ENCODE measurements around the gene TDRD12. TPM values are rescaled to one million over a fixed set of nuclear protein-coding genes. Genes with fewer than 3 reads are reported as not detected.
A peak's percentile ranks its signal among the peaks of the same experiment; 100 is the strongest.
"Not testable (repeated sequence)": the region's sequence is repeated elsewhere in the genome, so short reads cannot be mapped to it uniquely, and the experiment has no call there.

Gene TDRD12
- total RNA-seq, 1 donor from 2014 or later, result 1.1 TPM

- DNase-seq (ENCODE audit: low read depth), result peak; percentile 87
These were observed 147.1 kb downstream of the TDRD12 start for GRCh38 chr19:32866564-32867265.

GRCh38 chr19:32867436-32867835 lies 147.9 kb downstream of the TDRD12 start:
- DNase-seq (ENCODE audit: low read depth), result not testable (repeated sequence)

- DNase-seq (ENCODE audit: low read depth), result no peak
These were observed 148.8 kb downstream of the TDRD12 start for GRCh38 chr19:32868206-32868950.

GRCh38 chr19:32869369-32869965 lies 149.9 kb downstream of the TDRD12 start, which contains the start of gene SLC7A9:
SLC7A9 (minus strand) TSS chr19:32869767; CDS start chr19:32868534, 1,233 bp downstream.
- no peak for DNase-seq (ENCODE audit: low read depth)

- peak; percentile 80 for DNase-seq (ENCODE audit: low read depth)
These were observed 150.5 kb downstream of the TDRD12 start for GRCh38 chr19:32869966-32870573.

- no peak for DNase-seq (ENCODE audit: low read depth)
These were observed 151.4 kb downstream of the TDRD12 start for GRCh38 chr19:32870981-32871451.

GRCh38 chr19:32872391-32872790 lies 152.8 kb downstream of the TDRD12 start:
- DNase-seq (ENCODE audit: low read depth), result no peak

GRCh38 chr19:32873247-32873959 lies 153.8 kb downstream of the TDRD12 start:
- no peak for DNase-seq (ENCODE audit: low read depth)

- no peak for DNase-seq (ENCODE audit: low read depth)
These were observed 155.0 kb downstream of the TDRD12 start for GRCh38 chr19:32874605-32875004.

GRCh38 chr19:32875428-32875827 lies 155.9 kb downstream of the TDRD12 start:
- no peak for DNase-seq (ENCODE audit: low read depth)

- no peak for DNase-seq (ENCODE audit: low read depth)
These were observed 156.8 kb downstream of the TDRD12 start for GRCh38 chr19:32876236-32876918.

- no peak for DNase-seq (ENCODE audit: low read depth)
These were observed 157.3 kb downstream of the TDRD12 start for GRCh38 chr19:32876919-32877285.

Other genes starting within 250 kb of the TDRD12 start
- 123 and 146 TPM in 2 replicates for gene PDCD5, start 138.6 kb upstream of the TDRD12 start, total RNA-seq
- gene ANKRD27, start 44.6 kb upstream of the TDRD12 start, total RNA-seq, result 17.8 and 19.9 TPM in 2 replicates
- gene RGS9BP, start 43.9 kb upstream of the TDRD12 start, total RNA-seq, result 1.2 and 1.7 TPM in 2 replicates
- 21.1 and 27.5 TPM in 2 replicates for gene NUDT19, start 27.9 kb upstream of the TDRD12 start, total RNA-seq
- not detected in 2 replicates for gene SLC7A9, start 150.0 kb downstream of the TDRD12 start, total RNA-seq

Measured in myocyte (in vitro differentiated cells).